ENCODE results near the gene TPX2. TPM values are rescaled to one million over a fixed set of nuclear protein-coding genes. Genes with fewer than 3 reads are reported as not detected.

TPX2 gene
- total RNA-seq, 1 experiment from 2014 or later: 179 TPM

DNA sequence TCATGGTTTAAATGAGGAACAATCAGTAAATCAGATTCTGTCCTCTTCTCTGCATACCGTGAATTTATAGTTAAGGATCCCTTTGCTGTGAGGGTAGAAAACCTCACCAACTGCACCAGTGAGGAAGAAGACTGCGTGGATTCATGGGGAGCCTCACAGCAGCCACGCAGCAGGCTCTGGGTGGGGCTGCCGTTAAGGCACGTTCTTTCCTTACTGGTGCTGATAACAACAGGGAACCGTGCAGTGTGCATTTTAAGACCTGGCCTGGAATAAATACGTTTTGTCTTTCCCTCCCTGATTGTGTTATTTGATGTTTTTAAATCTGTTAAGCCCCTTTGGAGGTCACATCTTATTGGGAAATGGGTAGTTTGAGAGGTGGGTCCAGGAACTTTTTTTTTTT lies 62.4 kb downstream of the TPX2 start:
- Mint-ChIP-seq H3K27me3 (ENCODE audit: unreplicated experiment) (no peaks in the 10 kb centered on the region), H3K9me3 (ENCODE audit: low read depth, unreplicated experiment) (no peaks in the 10 kb centered on the region), H3K4me3 (ENCODE audit: low read depth, unreplicated experiment) (no peak overlapping the region), H3K4me1 (ENCODE audit: low read depth, unreplicated experiment) (no peaks in the 10 kb centered on the region), H3K27ac (ENCODE audit: unreplicated experiment) (no peak overlapping the region), H3K36me3 (ENCODE audit: insufficient read depth, unreplicated experiment) (peaks cover 67% of the 10 kb centered on the region)
- DNase-seq: no peak
- TF ChIP-seq, protein P1, sequence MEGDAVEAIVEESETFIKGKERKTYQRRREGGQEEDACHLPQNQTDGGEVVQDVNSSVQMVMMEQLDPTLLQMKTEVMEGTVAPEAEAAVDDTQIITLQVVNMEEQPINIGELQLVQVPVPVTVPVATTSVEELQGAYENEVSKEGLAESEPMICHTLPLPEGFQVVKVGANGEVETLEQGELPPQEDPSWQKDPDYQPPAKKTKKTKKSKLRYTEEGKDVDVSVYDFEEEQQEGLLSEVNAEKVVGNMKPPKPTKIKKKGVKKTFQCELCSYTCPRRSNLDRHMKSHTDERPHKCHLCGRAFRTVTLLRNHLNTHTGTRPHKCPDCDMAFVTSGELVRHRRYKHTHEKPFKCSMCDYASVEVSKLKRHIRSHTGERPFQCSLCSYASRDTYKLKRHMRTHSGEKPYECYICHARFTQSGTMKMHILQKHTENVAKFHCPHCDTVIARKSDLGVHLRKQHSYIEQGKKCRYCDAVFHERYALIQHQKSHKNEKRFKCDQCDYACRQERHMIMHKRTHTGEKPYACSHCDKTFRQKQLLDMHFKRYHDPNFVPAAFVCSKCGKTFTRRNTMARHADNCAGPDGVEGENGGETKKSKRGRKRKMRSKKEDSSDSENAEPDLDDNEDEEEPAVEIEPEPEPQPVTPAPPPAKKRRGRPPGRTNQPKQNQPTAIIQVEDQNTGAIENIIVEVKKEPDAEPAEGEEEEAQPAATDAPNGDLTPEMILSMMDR (IDR thresholded peaks at IDR 0.05; ENCODE audit: unreplicated experiment): no peak
- intact Hi-C loops (cut with micrococcal nuclease; ENCODE audit: unreplicated experiment): no loop called here
- CTCF ChIA-PET: interaction anchor here (0.5 kb wide), 1 partner anchor 21 kb away, joined by 4 read pairs; no protein-coding TSS in a partner anchor
- no TSS peak for BruUV-seq (replicated peaks)

DNA sequence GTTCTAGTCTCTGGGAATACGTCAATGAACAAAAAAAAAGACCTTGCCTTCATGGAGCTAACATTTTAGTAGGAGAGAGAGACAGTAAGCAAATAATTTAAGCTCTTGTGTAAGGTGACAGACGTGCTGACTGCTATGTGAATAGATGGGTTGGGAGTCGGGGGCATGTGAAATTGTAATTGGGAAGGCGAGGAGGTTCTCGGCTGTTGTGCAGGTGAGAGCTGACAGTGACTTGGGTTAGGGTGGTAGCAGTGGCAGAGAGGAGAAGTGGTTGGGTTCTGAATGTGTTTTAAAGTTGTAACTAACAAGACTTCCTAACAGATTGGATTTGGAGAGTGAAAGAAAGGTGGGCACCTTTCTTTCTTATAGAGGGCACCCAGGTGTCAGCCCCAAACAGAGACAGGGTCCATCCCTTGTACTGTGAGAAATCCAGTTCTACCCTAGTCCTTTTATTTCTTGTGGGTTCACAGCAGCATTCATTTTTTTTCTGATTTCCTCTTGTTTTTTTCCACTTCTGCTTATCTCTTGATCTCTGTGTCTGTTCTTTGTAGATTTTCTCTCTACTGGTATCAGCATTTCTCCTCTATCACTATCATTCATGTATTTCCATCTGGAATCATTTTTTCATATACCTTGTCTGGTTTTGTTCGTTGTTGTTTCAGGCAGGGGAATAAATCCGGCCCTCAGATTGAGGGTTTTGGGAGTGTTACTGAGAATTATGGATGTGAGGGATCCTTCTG lies 64.6 kb downstream of the TPX2 start:
- BruUV-seq (replicated peaks): no TSS peak
- no peak overlapping the region for H3K4me3 Mint-ChIP-seq (ENCODE audit: low read depth, unreplicated experiment)
- TF ChIP-seq, protein P1 (IDR thresholded peaks at IDR 0.05; ENCODE audit: unreplicated experiment): no peak
- H3K27ac Mint-ChIP-seq (ENCODE audit: unreplicated experiment): no peak overlapping the region
- H3K36me3 Mint-ChIP-seq (ENCODE audit: insufficient read depth, unreplicated experiment): peaks cover 50% of the 10 kb centered on the region
- H3K4me1 Mint-ChIP-seq (ENCODE audit: low read depth, unreplicated experiment): no peaks in the 10 kb centered on the region
- intact Hi-C loops (cut with micrococcal nuclease; ENCODE audit: unreplicated experiment): no loop called here
- no peaks in the 10 kb centered on the region for H3K9me3 Mint-ChIP-seq (ENCODE audit: low read depth, unreplicated experiment)
- no peaks in the 10 kb centered on the region for H3K27me3 Mint-ChIP-seq (ENCODE audit: unreplicated experiment)
- CTCF ChIA-PET: no interaction called here
- no peak for DNase-seq

DNA sequence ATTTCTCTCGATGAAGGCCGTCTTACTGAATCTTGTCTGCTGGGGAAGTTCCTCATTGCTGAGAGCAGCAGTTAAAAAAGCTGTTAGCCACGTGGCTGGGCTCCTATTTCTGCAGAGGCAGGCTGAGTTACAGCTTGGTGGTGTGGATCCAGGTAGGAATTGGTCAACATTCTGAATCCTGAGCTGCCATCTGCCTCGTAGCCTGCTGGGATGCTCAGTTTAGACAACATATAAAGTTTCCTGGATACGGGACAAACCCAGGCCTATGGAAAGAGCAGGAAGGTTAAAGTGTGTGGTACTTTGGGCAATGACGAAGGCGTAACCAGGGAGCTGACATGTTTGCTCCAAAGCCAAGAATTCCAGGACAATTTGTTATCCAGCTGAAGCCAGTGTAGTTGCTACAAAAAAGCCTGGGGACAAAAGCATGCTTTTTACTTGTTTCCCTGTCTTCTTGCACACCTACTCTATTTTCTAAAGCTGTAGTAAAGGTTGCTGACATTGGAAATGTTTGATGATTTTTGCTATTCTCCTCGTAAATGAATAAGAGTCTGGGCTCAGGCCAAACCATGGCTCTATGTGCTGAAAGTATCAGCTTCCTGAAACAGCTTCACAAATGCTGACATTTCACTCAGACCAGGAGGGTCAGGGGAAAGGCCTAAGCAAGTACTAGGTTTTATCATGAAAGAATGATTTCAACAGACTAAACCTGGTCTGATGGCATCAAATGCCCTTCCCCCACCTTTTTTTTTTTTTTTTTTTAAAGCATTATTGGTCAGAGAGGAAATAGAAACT lies 67.7 kb downstream of the TPX2 start:
- no peak overlapping the region for H3K4me3 Mint-ChIP-seq (ENCODE audit: low read depth, unreplicated experiment)
- no peaks in the 10 kb centered on the region for H3K9me3 Mint-ChIP-seq (ENCODE audit: low read depth, unreplicated experiment)
- no TSS peak for BruUV-seq (replicated peaks)
- H3K27me3 Mint-ChIP-seq (ENCODE audit: unreplicated experiment): no peaks in the 10 kb centered on the region
- no peak overlapping the region for H3K27ac Mint-ChIP-seq (ENCODE audit: unreplicated experiment)
- CTCF ChIA-PET: interaction anchor here (0.5 to 0.7 kb wide), 2 partner anchors 37 to 130 kb away, joined by 3 to 5 read pairs; no protein-coding TSS in a partner anchor
- DNase-seq: no peak
- no peaks in the 10 kb centered on the region for H3K4me1 Mint-ChIP-seq (ENCODE audit: low read depth, unreplicated experiment)
- intact Hi-C loops (cut with micrococcal nuclease; ENCODE audit: unreplicated experiment): no loop called here
- H3K36me3 Mint-ChIP-seq (ENCODE audit: insufficient read depth, unreplicated experiment): peaks cover 30% of the 10 kb centered on the region
- TF ChIP-seq, protein P1 (IDR thresholded peaks at IDR 0.05; ENCODE audit: unreplicated experiment): no peak

DNA sequence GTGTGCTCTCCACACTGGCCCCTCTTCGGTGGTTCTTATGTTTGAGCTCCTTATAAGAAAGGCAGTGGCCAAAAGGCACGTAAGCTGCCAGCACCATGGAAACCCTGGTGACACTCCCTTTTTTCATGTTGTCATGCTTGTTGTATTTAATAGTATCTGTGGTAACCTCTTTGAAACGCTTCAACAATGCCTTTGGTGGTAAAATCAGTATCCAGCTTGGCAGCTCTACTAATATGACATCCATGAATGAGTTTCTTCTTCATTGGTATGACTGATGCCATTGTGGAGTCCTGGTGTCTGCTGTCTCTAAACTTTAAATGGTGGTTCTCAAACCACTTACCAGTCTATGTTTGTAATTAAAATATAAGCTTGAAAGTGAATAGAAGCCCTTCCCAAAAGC lies 69.4 kb downstream of the TPX2 start:
- Mint-ChIP-seq H3K4me1 (ENCODE audit: low read depth, unreplicated experiment) (no peaks in the 10 kb centered on the region), H3K4me3 (ENCODE audit: low read depth, unreplicated experiment) (no peak overlapping the region), H3K9me3 (ENCODE audit: low read depth, unreplicated experiment) (no peaks in the 10 kb centered on the region), H3K27me3 (ENCODE audit: unreplicated experiment) (no peaks in the 10 kb centered on the region), H3K27ac (ENCODE audit: unreplicated experiment) (no peak overlapping the region), H3K36me3 (ENCODE audit: insufficient read depth, unreplicated experiment) (peaks cover 28% of the 10 kb centered on the region)
- TF ChIP-seq, protein P1 (IDR thresholded peaks at IDR 0.05; ENCODE audit: unreplicated experiment): no peak
- BruUV-seq (replicated peaks): no TSS peak
- DNase-seq: no peak
- intact Hi-C loops (cut with micrococcal nuclease; ENCODE audit: unreplicated experiment): no loop called here
- CTCF ChIA-PET: interaction anchor here (0.5 kb wide), 1 partner anchor 1011 kb away, joined by 4 read pairs; the partner anchor contains the start of gene MAPRE1
